DLD1 (cell line): ENCODE results near the gene RMI1.

Experiments
- in situ Hi-C: cut with HindIII; loops from 2 replicates; pipeline ENCODE4 v1.10.0; 2017; ENCODE audit warnings: low sequenced_read_pairs

The RMI1 gene

DNA sequence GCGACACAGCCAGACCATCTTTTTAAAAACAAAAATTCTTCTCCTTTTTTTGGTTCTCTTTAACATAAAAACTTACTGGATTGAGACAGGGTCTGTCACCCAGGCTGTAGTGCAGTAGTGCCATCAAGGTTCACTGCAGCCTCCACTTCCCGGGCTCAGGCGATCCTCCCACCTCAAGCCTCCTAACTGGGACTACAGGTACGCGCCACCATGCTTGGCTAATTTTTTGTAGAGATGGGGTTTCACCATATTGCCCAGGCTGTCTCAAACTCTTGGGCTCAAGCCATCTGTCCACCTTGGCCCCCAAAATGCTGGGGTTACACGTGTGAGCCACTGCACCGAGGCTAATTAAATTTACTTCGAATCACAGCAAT is 14.4 kb upstream of the RMI1 start:
- in situ Hi-C loops, result no loop called here

DNA sequence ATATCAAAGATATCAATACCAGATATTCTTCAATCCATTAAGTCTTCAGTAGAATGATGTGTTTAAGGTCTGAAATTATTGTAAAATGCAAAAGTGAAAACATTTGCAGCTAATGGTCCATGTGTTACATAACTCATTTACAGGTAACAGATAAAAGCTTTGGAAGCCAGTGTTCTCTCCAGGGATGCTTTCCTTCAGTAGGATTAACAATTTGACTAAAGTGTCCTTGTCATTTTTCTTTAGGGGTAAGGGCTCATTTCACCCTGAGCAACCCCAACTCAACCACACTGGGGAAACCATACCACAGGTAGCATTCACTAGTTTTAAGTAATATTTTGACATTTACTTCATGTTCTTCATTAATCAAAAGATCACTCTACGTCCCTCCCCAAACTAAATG is 13.5 kb upstream of the RMI1 start:
- in situ Hi-C loops, result no loop called here

DNA sequence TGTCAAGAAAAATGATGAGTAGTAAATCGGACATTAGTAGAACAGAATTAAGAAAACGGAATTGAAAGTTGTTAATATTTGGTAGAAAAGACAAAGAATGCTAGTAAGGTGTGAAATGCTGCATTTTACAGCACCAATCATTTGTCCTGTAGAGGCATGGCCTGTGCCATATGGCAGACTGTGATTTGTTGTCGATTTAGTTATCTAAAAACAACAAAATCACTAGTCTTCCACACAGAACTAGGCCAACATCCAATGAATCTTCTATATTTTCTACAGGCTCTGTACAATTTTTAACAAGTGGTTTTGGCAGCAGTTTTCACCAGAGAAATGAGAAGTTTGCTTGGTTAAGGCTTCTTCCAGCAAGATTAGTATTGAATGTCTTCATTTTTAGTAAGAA is 11.0 kb upstream of the RMI1 start:
- in situ Hi-C loops, result no loop called here

DNA sequence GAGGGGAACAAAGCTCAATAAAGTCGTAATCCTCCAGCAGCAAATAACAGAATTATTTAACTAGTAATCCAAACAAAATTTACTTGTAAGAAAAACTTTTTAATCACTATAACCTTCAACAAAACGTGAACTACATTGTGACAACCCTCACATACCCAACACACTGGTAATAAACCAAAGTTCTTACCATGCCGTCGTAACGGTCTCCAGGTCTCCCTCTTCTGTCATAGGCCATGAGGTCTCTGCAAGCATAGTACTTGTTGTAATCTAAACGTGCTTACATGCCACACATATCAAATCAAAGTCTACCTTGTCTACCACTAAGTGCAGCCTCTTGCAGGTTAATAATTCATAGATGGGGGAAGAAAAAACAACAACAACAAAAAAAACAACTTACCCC is 9.1 kb upstream of the RMI1 start:
- in situ Hi-C loops, result no loop called here

DNA sequence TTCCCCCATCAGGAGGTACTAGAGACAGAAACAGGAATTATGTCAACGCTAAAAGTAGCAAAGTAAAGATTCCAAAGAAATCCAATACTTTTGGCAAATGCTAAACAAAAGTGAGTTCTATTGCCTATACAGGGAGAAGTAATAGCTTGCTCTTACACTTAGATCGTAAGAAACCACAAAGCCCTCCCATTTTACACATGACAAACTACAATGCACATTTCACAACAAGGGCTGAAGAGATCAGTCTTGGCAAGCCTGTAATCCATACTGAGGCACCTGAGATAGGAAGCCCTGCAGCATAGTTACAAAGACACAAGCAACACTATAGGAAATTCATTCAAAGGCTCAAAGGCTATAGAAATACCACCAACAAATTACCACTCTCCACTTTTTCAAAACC is 8.3 kb upstream of the RMI1 start:
- in situ Hi-C loops, result no loop called here

DNA sequence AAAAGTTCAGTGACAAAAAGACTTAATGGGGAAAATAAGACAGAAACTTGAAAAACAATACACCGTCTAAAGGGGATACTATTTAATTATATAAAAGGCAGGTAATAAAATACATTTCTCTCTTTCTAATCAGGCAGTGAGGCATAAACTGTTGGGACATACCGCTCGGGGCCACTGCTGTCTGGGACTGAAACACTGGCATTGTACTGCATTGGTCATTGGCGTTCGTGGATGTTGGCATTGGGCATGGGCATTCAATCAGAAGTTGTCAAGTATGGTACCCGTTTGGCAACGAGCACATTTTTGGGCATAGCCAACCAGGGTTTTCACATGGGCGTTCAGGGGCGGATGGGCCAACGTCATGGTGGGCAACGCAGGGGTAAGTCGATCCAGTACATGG is 5.3 kb upstream of the RMI1 start:
- in situ Hi-C loops, result no loop called here

DNA sequence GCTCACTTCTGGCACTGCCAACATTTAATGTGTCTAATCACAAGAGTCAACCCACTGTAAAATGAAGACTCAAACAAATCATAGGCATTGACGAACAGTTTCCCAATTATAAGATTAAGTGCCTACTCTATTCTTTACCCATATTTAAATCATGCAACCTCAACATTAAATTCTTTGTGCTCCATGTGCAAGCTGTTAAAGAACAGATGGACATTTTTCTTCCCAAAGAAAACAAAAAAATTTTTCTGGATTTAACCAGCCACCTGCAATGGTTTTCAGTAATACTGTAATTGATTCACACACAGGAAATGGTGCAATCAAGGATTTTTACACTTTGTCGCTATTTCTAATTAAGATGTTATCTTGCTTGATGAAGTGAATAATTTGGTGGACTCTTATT is 4.2 kb upstream of the RMI1 start:
- in situ Hi-C loops, result no loop called here

DNA sequence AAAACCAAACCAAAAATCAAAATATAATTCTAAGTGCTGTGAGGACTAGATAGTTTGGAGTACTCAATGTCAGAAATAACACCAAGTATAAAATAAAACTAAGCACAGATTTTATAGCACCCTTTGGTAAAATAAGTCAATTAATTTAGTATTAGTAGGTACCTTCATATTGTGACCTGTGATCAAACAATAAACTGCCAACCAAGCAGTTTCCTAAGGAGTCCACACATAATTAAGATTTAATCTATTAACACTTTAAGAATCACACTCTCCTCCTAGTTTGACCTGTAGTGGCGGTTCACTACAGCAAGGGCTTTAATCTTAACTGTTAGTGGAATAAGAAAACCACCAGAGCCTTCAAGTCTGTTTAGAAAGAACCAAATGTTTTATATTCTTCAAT is 3.4 kb upstream of the RMI1 start:
- in situ Hi-C loops, result no loop called here

DNA sequence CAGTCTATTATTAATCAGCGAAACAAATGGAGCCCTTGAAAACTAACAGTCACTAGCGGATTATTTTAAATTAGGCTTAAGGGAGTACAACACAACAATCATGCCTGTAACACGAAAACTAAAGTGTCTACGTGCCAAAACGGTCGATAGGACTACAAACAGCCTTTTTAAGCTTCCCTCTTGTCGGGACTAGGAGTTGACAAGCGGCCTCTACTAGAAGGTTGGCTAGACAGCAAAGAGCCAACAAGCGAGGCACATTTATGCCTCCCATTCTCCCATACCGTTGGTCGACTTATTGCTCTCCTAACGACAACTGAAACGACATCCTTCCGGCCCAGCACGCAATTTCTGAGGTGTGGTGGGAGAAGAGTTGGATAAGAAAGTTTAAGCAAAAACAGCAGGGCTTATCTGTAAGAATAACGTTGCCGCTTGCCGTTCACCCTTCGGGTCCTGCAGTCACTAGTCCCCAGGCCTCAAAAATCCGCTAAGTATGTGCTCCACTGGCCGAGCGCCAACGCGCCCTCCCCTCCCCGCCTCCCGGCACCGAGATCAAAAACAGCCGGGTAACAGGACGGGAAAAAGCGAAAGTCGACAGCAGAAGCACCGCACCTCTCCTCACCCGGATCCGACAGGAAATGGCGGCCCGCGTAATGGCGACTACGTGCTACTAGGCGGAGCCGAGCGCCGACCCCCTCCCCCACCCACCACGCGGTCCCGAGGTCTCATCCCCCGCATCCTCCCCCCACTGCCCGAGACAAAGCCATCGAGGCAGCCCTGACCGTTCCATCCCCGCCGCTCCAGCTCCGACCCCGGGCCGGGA is 1.4 kb upstream of the RMI1 start:
- in situ Hi-C loops, result no loop called here

DNA sequence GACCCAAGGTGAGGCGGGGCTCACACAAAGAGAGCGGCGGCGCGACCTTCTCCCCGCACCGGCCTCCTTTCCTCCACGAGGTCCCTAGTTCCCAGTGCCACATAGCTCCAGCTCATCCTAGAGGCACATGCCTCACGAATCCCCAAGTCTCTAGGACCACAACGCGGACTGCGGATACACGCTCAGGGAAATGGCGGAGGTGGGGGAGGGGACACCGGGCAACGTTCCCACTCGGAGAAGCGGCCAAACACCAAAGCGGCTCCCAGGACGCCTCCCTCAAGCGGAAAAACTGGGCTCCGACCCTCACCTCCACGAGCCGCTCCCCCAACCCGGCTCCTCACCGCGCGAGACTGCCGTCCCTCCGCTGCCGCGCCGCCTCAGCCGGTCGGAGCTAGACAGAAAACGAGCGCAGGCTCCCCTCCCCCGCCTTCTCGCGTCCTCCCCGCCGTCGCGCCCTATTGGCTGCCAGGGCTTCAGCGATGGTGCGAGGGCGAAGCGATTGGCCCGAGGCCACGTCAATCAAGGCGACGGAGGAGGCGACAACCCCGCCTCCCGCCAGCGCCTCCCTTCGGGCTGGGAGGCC is 702 bp upstream of the RMI1 start, which contains the start of gene HNRNPK:
HNRNPK (minus strand) TSS at position 404 of the 583 bp plus-strand sequence. CDS start 1,963 bp downstream, outside the sequence.
- in situ Hi-C loops, result no loop called here

DNA sequence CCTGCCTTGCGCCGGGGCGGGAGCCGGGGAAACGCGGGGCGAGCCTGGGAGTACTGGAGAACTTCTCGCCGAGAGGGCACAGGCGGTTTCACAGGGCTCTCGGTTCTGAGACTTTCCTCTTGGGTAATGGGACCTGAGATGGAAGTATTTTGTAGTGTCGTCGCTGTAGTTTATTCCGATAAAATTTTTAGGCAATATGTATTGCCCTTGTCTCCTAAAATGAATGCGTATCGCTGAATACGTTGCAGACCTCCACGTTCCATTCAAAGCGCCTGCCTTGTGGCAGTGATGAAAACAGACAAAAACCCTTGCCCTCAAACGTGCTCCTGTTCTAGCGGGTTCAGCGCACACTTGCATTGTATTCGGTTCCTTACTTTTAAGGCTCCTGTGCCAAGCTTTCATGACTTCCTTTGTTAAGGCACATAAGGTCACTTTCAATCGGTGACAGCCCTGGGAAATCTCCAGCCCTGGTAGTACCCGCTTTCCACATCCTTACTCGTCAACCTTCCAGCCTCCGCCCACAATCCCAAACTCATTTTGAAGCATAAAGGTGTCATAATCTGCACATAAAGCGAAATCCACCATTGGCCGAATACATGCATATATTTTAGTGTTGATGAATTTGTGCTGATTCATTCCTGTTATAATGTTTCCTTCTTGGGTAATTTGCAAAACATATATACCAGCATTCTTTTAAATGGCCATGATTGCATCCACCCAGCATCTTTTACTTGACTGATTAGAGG is 694 bp downstream of the RMI1 start:
- in situ Hi-C loops, result no loop called here

DNA sequence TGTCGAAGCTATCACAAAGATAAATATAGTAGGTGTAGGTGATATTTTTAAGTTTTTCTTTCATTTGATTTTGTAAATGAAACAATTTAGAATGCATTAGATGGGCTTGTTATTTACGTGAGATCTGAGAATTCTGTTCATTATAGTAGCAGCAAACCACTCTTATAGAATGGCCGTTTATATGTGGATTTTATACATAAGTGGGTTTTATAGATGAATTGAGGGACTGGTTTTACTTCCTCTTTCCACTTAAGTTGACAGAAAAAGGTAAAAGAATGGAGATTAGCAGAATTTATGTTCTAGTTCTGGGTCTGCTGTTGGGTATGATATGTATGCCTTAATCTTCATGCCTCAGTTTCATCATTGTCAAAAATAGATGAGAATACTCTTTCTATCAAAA is 5.6 kb downstream of the RMI1 start:
- in situ Hi-C loops, result no loop called here

DNA sequence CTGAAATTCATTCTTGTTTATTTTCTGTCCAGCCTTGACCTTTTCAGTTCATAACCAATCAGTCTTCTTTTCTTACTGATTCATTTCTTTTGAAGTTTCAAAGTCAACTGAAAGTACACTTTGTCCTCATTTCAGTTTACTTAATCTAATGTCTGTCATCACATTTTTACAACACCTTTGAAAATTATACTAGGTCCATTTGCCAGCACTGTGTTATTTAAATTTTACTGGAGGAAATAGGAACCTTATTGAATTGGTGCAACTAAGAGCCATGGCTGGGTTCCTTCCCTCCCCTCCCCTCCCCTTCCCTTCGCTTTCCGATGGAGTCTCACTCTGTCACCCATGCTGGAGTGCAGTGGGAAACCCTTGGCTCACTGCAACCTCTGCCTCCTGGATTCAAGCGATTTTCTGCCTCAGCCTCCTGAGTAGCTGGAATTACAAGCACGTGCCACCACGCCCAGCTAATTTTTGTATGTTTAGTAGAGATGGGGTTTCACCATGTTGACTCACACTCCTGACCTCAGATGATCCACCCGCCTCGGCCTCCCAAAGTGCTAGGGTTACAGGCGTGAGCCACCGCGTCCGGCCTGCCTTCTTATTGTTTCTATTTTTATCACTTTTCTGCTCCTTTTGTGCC is 6.3 kb downstream of the RMI1 start:
- in situ Hi-C loops, result no loop called here

DNA sequence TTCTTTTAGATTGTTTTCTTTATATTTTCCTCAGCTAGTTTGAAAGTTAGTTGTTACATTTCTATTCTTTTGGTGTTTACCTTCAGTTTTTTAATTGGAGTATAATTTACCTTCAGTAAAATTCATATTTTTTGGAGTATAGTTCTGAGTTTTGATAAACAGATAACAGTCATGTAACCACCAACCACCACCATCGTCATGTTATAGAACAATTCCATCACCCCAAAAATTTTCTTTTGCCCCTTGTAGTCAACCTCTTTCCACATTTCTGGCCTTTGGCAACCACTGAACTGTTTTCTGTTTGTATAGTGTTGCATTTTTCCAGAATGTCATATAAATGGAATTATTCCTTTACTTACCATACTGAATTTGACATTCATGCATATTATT is 6.8 kb downstream of the RMI1 start:
- in situ Hi-C loops, result no loop called here

DNA sequence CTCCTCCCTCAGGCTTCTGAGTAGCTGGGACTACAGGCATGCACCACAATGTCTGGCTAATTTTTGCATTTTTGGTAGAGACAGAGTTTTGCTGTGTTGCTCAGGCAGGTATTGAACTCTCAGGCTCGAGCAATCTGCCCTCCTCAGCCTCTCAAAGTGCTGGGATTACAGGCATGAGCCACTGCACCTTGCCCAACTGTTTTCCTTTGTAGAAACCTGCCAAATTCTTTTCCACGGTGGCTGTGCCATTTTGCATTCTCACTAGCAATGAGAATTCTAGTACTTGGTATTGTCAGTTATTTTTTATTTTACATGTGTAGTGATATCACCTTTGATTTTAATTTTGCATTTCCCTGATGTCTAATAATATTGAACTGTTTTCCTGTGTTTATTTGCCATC is 7.8 kb downstream of the RMI1 start:
- in situ Hi-C loops, result no loop called here

DNA sequence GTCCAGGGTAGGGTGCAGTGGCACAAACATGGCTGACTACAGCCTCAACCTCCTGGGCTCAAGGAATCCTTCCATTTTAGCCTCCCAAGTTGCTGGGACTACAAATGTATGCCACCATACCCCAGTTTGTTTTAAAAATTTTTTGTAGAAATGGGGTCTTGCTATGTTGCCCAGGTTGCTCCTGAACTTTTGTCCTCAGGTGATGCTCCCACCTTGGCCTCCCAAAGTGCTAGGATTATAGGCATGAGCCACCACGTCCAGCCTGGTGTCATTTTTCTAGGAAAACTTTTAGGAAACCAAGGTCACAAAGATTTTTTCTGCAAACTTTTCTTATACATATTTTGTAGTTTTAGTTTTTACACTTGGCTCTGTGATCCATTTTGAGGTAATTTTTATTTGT is 10.8 kb downstream of the RMI1 start:
- in situ Hi-C loops, result no loop called here

DNA sequence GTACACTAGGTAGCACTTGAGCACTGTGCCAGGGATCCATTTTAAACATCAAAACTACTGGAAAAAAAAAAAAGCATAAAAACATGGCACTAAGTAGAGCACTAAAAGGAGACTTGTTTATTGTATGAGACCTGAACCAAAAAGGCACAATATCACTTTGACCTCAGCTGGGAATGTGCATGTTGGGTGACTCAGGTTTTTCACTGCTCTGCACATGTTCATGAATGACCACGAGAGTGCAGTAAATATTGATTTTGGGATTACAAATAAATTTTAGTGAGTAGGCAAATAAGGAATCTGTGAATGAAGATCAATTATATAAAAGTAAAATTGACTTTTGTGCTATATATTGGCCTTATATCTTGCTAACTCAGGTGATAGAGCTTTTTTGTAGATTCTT is 11.8 kb downstream of the RMI1 start:
- in situ Hi-C loops, result no loop called here

DNA sequence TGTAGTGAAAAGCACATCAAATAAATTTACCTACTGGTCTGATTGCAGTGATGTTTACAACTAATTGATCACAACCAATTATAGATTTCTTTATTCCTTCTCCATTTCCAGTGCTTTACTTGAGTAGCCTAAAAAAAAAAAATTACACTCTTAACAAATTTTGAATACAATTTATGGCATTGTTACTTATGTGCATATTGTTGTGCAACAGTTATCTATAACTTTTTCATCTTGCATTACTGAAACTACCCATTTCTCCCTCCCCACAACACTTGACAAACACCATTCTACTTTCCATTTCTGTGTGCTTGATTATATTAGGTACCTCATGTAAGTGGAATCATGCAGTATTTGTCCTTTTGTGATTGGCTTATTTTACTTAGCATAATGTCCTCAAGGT is 12.3 kb downstream of the RMI1 start:
- in situ Hi-C loops, result no loop called here

DNA sequence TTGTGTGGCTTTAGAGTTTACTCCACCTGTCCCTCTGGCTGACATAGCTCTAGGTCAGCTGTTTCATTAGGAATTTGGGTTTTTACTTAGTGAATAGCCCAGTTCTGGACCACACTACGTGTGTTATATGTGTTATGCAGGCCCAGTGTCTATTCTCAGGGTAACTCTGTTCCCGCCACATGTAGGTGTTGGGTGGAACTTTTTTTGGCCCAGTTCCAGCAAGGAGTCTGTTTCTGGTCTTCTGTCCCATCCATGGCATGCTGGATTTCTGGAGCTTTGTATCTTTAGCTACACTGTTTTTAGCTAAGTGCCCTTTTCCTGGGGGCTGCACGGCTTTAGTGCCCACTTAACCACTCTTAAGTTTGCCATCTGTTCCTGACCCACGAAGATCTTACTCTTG is 15.5 kb downstream of the RMI1 start:
- in situ Hi-C loops, result no loop called here

DNA sequence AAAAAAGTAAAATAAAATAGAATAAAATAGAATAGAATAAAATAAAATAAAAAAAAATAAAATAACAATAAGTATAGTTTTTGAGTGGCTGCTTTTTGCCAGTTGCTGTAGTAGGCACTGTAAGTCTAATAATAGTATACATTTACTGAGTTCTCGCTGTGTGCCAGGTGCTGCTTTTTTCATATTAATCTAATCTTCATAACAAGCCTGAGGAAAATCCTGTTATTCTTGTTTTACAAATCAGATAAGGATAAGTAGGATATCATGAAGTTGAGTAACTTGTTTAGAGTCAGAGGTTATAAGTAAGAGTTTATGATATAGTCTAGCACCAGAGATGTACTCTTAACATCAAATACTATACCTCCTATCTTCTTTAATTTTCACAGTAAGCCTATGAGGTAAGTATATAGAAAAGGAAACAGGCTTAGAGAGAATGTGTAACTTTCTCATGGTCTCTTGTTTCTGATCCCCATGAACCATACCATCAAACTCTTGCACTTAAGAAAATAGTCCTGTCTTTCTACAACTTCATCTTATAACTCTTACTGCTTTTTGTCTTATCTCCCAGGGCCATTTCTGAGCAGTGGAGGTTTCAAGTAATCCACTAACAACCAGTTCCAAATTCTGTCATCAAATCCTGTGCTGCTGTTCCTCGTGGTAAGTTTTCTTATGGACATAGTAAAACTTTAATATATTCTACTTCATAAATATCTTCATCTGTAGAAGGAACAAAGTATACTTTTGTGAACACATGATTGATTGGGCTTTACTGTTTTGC is 18.7 kb downstream of the RMI1 start:
- in situ Hi-C loops, result no loop called here

DNA sequence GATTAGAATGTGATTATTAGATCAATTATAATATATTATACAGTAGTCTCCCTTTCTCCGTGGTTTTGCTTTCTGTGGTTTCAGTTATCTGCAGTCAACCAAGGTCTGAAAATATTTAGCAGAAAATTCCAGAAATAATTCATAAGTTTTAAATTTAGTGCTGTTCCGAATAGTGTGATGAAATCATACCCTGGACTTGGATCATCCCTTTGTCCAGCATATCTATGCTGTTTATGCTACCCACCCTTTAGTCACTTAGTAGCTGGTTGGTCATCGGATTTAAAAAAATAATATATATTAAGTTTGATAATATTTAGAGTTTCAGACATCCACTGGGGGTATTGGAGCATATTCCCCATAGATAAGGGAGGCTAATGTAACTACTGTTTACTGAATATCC is 19.6 kb downstream of the RMI1 start:
- in situ Hi-C loops, result no loop called here
